K562 (cell line): ENCODE results near the gene ARSA. TPM values are rescaled to one million over a fixed set of nuclear protein-coding genes. Genes with fewer than 3 reads are reported as not detected.

Experiments used
- ETV6 ChIP-seq, 3 experiments: fragments of 150-350 bp in 1 of 3; sonication (generic) in 1 of 3; formaldehyde crosslinking in 1 of 3; IDR thresholded peaks; 2 replicates each; pipeline versions ENCODE4 v1.6.1 to v1.8.0; 2014 to 2022; ENCODE audit warnings: borderline replicate concordance in 2 of 3, low read depth in 2 of 3, antibody characterized with exemption in 1 of 3, low read length in 1 of 3, mild to moderate bottlenecking in 1 of 3, missing genetic modification reagents in 1 of 3
- L3MBTL2 ChIP-seq: fragments of 450-650 bp; IDR thresholded peaks from 2 replicates; pipeline ENCODE4 v1.6.1; 2016; ENCODE audit warnings: mild to moderate bottlenecking, moderate library complexity
- MAFK ChIP-seq: IDR thresholded peaks from 2 replicates; pipeline ENCODE4 v1.6.1; 2011; ENCODE audit warnings: low read length, improper control_type of control experiment
- NR2C2 ChIP-seq, 2 experiments: fragments of 200-800 bp in 1 of 2; sonication (Bioruptor generic) in 1 of 2; sonication (generic) in 1 of 2; formaldehyde crosslinking in 1 of 2; IDR thresholded peaks; 2 replicates each; pipeline versions ENCODE4 v1.6.1 to v1.8.0; 2016 to 2022; ENCODE audit warnings: mild to moderate bottlenecking in 1 of 2, missing compliant biosample characterization in 1 of 2, missing genetic modification characterization in 1 of 2, missing genetic modification reagents in 1 of 2
- NRF1 ChIP-seq, 2 experiments: fragments of 450-650 bp; IDR thresholded peaks in 1 of 2; conservative IDR thresholded peaks in 1 of 2; 2 replicates each; pipeline ENCODE4 v1.6.1; 2014; ENCODE audit warnings: mild to moderate bottlenecking in 2 of 2
- PHF8 ChIP-seq: fragments of 200-600 bp; sonication (generic); IDR thresholded peaks from 2 replicates; pipeline ENCODE4 v1.6.1; 2012; ENCODE audit warnings: mixed run types, mild to moderate bottlenecking, inconsistent platforms, low read length, moderate library complexity, borderline replicate concordance
- POLR2A ChIP-seq: fragments of 450-650 bp; conservative IDR thresholded peaks from 2 replicates; pipeline ENCODE4 v1.6.1; 2016
- RBBP5 ChIP-seq: fragments of 200-600 bp; sonication (generic); IDR thresholded peaks from 2 replicates; pipeline ENCODE4 v1.6.1; 2012; ENCODE audit warnings: borderline replicate concordance, mild to moderate bottlenecking, low read length, control low read depth, inconsistent platforms; ENCODE audit not compliant: insufficient read depth, poor library complexity, severe bottlenecking
- TAF1 ChIP-seq: IDR thresholded peaks from 2 replicates; pipeline ENCODE4 v1.6.1; 2011; ENCODE audit warnings: mild to moderate bottlenecking, low read length, moderate library complexity; ENCODE audit not compliant: insufficient read depth, control insufficient read depth, severe bottlenecking; ENCODE audit errors: extremely low read depth
- XRCC4 ChIP-seq: IDR thresholded peaks from one replicate; pipeline ENCODE4 v1.6.1; 2011; ENCODE audit not compliant: insufficient read depth, insufficient read length; ENCODE audit errors: extremely low read depth
- ZBED1 ChIP-seq: IDR thresholded peaks from 2 replicates; pipeline ENCODE4 v1.6.1; 2014
- ZNF274 ChIP-seq: IDR thresholded peaks from 2 replicates; pipeline ENCODE4 v1.6.1; 2011; ENCODE audit warnings: low read depth, mild to moderate bottlenecking, low read length, moderate library complexity, borderline replicate concordance
- ZSCAN29 ChIP-seq: fragments of 450-650 bp; IDR thresholded peaks from 2 replicates; pipeline ENCODE4 v1.6.1; 2017
- ZSCAN32 ChIP-seq: fragments of 450-650 bp; formaldehyde crosslinking; IDR thresholded peaks from 2 replicates; pipeline ENCODE4 v1.4.0; 2020; ENCODE audit warnings: mild to moderate bottlenecking, moderate library complexity
- polyA plus RNA-seq, 8 experiments: library from polyadenylated mRNA; depleted of rRNA in 4 of 8; stranded (reverse) in 5 of 8; unstranded in 3 of 8; fragments of >200 nt; fragmentation: Nextera tagmentation in 2 of 8; fragmentation: Illumina TruSeq in 1 of 8; extraction: Ambion mirVana in 2 of 8; extraction: Trizol in 1 of 8; gene quantifications; 2 replicates each; pipeline versions ENCODE4 v1.2.1 to v1.2.3, GENCODE V29; 2011 to 2014; ENCODE audit warnings: inconsistent platforms in 1 of 8, missing spikeins in 1 of 8
- total RNA-seq, 7 experiments: library from RNA; depleted of rRNA in 6 of 7; stranded (reverse); fragments of >200 nt in 6 of 7; fragmentation: Illumina TruSeq in 2 of 7; extraction: Trizol in 2 of 7; gene quantifications; 2 replicates each; pipeline versions ENCODE4 v1.2.1 to v1.2.3, GENCODE V29; 2011 to 2021; ENCODE audit warnings: low replicate concordance in 1 of 7
- TF ChIP-seq, protein P1 (sequence below): fragments of 450-650 bp; IDR thresholded peaks from 2 replicates; pipeline ENCODE4 v1.6.1; 2016; ENCODE audit warnings: low read depth
- TF ChIP-seq, protein P2 (sequence below): fragments of 450-650 bp; IDR thresholded peaks from 2 replicates; pipeline ENCODE4 v1.6.1; 2016; ENCODE audit warnings: borderline replicate concordance

ARSA gene
- total and polyA plus RNA-seq, 9 of the 15 experiments (the other 6 are each of a cell fraction or from before 2014, with no cell fraction given) = 0.32 to 10.9 (median 1.8) TPM; not detected in 1

DNA sequence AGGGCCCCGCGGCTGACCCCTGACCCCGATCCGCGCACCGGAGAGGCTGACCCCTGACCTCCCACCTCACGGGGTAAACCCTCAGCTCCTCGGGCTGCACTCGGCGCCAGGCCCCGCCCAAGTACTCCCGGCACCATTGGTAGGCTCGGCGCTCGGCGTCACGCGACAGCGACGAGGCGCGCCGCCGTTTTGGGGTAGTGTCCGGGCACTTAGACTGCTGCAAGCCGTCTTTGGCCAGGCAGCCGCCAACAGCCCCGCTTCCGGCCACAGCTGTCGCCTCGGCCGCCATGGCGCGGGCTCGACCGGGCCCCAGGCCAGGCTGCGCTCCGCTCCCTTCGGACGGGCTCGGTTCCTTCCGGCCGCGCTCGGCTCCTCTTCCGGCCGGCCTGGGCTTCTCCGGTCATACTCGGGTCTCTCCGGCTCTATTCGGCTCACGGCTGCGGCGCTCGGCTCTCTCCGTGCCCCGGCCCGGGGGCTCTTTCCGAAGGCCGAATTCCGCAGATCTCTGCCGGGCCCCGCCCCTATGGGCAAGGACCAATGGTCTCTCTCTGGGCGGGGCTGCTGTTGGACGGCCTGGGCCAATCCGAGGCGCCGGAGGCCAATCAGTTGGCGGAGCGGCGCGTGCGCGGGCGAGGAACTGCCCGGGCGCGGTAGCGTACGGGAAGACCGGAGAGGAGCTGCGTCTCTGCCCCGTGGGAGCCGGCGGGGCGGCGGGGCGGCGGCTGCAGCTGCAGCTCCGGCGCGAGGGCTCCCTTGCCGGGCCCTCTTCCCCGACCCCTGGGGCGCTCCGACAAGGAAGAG, 45.3 kb downstream of the ARSA start, which contains the start of gene CHKB (continued):
- peak; percentile 49 for TF ChIP-seq RBBP5
- TF ChIP-seq NR2C2 (CRISPR knock-in tag; IDR thresholded peaks at IDR 0.05) = peak; percentile 94
- TF ChIP-seq NR2C2 (tag; IDR thresholded peaks at IDR 0.05) = peak; percentile 99
- peak; percentile 96 for TF ChIP-seq NRF1 (conservative IDR thresholded peaks at IDR 0.05 in 1 of 2, IDR thresholded peaks at IDR 0.05 in 1 of 2)
- TF ChIP-seq, protein P1, sequence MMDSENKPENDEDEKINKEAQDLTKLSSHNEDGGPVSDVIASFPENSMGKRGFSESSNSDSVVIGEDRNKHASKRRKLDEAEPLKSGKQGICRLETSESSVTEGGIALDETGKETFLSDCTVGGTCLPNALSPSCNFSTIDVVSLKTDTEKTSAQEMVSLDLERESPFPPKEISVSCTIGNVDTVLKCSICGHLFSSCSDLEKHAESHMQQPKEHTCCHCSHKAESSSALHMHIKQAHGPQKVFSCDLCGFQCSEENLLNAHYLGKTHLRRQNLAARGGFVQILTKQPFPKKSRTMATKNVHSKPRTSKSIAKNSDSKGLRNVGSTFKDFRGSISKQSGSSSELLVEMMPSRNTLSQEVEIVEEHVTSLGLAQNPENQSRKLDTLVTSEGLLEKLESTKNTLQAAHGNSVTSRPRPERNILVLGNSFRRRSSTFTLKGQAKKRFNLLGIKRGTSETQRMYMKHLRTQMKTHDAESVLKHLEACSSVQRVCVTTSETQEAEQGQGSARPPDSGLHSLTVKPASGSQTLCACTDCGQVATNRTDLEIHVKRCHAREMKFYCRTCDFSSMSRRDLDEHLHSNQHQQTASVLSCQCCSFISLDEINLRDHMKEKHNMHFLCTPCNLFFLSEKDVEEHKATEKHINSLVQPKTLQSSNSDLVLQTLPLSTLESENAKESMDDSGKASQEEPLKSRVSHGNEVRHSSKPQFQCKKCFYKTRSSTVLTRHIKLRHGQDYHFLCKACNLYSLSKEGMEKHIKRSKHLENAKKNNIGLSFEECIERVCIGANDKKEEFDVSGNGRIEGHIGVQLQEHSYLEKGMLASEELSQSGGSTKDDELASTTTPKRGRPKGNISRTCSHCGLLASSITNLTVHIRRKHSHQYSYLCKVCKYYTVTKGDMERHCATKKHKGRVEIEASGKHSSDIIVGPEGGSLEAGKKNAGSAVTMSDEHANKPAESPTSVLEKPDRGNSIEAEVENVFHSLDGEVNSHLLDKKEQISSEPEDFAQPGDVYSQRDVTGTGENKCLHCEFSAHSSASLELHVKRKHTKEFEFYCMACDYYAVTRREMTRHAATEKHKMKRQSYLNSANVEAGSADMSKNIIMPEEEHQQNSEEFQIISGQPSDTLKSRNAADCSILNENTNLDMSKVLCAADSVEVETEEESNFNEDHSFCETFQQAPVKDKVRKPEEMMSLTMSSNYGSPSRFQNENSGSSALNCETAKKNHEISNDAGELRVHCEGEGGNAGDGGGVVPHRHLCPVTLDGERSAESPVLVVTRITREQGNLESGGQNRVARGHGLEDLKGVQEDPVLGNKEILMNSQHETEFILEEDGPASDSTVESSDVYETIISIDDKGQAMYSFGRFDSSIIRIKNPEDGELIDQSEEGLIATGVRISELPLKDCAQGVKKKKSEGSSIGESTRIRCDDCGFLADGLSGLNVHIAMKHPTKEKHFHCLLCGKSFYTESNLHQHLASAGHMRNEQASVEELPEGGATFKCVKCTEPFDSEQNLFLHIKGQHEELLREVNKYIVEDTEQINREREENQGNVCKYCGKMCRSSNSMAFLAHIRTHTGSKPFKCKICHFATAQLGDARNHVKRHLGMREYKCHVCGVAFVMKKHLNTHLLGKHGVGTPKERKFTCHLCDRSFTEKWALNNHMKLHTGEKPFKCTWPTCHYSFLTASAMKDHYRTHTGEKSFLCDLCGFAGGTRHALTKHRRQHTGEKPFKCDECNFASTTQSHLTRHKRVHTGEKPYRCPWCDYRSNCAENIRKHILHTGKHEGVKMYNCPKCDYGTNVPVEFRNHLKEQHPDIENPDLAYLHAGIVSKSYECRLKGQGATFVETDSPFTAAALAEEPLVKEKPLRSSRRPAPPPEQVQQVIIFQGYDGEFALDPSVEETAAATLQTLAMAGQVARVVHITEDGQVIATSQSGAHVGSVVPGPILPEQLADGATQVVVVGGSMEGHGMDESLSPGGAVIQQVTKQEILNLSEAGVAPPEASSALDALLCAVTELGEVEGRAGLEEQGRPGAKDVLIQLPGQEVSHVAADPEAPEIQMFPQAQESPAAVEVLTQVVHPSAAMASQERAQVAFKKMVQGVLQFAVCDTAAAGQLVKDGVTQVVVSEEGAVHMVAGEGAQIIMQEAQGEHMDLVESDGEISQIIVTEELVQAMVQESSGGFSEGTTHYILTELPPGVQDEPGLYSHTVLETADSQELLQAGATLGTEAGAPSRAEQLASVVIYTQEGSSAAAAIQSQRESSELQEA = no peak
- no peak for TF ChIP-seq ZBED1
- TF ChIP-seq POLR2A = peak; percentile 80
- peak; percentile 27 for TF ChIP-seq TAF1
- TF ChIP-seq XRCC4 = no peak
- no peak for TF ChIP-seq ZNF274
- peak; percentile 81; the same call in 1 of the 2 replicates for TF ChIP-seq L3MBTL2
- TF ChIP-seq ZSCAN29 = no peak
- no peak for TF ChIP-seq ZSCAN32
- no peak for TF ChIP-seq ETV6 (IDR thresholded peaks at IDR 0.05; ENCODE audit: borderline replicate concordance in 1 of 2, low read depth in 2 of 2, low read length in 1 of 2)
- no peak for TF ChIP-seq ETV6 (CRISPR knock-in tag; IDR thresholded peaks at IDR 0.05; ENCODE audit: borderline replicate concordance)
- TF ChIP-seq, protein P2, sequence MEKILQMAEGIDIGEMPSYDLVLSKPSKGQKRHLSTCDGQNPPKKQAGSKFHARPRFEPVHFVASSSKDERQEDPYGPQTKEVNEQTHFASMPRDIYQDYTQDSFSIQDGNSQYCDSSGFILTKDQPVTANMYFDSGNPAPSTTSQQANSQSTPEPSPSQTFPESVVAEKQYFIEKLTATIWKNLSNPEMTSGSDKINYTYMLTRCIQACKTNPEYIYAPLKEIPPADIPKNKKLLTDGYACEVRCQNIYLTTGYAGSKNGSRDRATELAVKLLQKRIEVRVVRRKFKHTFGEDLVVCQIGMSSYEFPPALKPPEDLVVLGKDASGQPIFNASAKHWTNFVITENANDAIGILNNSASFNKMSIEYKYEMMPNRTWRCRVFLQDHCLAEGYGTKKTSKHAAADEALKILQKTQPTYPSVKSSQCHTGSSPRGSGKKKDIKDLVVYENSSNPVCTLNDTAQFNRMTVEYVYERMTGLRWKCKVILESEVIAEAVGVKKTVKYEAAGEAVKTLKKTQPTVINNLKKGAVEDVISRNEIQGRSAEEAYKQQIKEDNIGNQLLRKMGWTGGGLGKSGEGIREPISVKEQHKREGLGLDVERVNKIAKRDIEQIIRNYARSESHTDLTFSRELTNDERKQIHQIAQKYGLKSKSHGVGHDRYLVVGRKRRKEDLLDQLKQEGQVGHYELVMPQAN = no peak
- no peak for TF ChIP-seq MAFK
- TF ChIP-seq PHF8 = peak; percentile 86
